ENCODE measurements around the gene TMPO.
"Not testable (repeated sequence)": the region's sequence is repeated elsewhere in the genome, so short reads cannot be mapped to it uniquely, and the experiment has no call there.

The TMPO gene

GRCh38 chr12:98515287-98516110 lies at the start of gene TMPO:
TSS of gene TMPO (plus strand) at chr12:98515590. CDS start at chr12:98515868, 278 bp downstream.
- peak; percentile 84 to 96 for DNase-seq

- DNase-seq: no peak
These were observed 49.3 kb upstream of the TMPO start for GRCh38 chr12:98465950-98466602.

DNA sequence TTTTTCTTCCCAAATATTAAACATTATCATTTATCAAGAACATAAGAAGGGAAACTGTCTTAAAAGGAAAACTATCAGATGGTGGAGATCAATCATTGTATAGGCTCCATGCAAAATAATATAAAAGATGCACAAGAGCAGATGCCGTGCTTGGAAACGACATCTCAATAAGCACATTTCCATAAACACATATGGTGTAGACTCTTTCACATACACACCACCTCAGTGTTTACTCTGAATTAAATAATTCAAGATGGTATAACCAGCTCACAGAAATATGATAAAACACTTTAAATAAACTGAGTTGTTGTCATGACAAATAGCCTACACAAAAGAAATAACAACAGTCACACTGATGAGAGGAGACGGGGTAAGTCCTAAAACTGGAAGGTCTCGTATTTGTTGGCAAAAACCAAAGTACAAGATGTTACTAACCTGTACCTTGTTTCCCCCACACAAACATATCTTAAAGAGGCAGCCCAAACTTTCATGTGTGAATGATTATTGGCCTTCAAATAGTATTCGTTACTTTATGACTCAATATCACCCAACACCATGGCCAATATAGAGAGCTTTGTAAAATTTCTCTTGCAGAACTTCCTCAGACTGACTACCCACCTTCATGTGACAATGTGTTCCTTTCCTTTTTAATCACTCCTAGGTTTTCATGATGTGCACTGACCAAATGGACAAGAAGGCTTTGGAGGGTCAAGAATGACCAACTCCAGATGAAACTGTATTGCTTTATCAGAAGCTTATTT lies 48.6 kb upstream of the TMPO start:
- DNase-seq: no peak

DNA sequence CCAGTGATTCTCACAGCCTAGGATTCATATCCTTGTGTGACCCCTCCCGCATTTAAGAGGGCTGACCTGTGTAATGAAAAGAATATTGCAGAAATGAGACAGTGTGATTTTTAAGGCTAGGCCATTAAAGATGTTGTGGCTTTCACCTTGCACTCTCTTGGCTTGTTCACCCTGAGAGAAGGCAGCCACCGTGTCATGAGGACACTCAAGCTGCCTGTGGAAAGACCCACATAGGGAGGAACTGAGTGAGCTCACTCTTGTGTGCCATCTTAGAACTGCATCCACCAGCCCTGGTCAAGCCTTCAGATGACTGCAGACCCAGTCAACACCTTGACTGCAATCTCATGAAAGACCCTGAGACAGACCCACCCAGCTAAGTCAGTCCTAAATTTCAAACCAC lies 46.3 kb upstream of the TMPO start:
- DNase-seq: no peak

GRCh38 chr12:98470469-98471082 lies 44.8 kb upstream of the TMPO start:
- DNase-seq: no peak

GRCh38 chr12:98471085-98471484 lies 44.3 kb upstream of the TMPO start:
- DNase-seq: no peak

DNA sequence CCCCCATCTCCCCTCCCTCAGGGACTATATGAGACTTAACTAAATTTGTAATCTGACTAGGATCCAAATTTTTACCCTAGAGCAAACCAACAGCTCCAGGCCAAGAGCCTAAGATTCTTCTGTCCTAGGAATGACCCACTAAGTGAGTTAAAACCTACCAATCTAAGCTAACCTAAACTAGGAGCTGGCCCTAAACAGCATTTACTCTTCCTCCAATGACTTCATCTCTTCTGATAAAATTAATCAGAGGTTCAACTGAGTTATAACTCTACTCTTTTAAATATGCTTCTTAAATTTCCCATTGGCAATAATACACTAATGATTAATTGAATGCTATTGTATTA lies 39.9 kb upstream of the TMPO start:
- DNase-seq: no peak

DNA sequence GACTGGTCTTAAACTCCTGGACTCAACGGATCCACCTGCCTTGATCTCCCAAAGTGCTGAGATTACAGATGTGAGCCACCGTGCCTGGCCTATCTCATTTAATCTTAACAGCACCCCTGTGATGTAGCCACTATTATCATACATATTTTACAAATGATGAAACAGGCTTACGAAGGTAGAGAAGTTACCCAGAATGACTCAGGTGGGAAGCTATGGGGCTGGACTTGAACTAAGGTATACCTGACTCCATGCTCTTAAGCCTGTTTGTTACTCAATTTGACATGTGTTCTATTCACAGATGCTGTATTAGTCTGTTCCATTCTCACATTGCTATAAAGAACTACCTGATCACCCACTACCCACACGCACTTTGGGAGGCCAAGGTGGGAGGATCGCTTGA lies 36.8 kb upstream of the TMPO start:
- no peak for DNase-seq

DNA sequence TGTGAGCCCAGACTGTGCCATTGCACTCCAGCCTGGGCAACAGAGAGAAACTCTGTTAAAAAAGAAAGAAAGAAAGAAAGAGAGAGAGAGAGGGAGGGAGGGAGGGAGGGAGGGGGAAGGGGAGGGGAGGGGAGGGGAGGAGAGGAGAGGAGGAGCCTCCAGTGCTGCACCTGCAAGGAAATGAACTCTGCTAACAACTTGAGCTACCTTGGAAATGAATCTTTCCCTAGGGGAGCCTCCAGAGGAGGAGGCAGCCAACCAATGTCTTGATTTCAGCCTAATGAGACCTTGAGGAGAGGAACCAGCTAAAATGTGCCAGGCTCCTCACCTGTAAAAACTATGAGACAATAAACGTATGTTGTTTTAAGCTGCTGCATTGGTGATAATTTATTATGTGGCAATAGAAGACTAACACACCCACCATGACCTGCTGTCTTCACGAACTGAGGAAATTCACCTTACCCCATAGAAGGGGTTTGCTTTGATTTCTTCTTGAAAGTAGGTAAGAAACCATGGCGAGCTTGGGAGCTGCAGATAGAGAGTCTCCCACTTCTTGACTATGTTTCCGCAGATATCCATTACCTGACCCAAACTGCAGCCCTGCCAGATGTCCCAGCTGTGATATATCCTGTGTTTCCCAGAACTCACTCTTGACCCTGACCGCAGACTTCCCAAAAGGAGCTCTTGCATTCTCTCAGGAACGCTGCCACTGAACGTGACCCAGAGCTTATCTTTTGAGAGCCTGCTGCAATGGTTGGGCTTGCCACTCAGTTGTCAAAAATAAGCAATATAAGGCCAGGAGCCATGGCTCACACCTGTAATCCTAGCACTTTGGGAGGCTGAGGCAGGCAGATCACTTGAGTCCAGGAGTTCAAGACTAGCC lies 31.5 kb upstream of the TMPO start:
- DNase-seq: no peak

DNA sequence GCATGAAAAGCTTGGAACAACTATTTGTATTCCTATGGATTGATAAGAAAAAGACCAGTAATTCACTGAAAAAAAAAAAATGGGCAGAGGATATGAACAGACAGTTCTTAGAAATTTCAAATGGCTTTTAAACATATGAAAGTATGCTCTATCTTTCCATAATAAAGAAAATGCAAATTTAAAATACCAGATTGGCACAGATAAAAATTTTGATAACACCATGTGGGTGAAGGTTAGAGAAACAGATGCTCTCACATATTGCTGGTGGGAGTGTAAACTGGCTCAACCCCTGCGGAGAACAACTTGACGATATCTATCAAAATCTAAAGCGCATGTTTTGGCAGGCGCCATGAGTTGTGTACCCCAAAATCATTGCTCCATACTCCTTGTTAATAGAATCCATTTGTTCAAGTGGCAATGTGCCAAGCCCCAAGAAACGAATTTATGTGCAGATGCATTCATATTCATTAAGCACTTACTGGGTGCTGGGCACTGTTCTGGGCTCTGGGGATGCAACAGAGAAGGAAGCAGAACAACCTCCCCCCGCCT lies 29.5 kb upstream of the TMPO start:
- no peak for DNase-seq

- DNase-seq: not testable (repeated sequence)
These were observed 27.0 kb upstream of the TMPO start for GRCh38 chr12:98488416-98488815.

DNA sequence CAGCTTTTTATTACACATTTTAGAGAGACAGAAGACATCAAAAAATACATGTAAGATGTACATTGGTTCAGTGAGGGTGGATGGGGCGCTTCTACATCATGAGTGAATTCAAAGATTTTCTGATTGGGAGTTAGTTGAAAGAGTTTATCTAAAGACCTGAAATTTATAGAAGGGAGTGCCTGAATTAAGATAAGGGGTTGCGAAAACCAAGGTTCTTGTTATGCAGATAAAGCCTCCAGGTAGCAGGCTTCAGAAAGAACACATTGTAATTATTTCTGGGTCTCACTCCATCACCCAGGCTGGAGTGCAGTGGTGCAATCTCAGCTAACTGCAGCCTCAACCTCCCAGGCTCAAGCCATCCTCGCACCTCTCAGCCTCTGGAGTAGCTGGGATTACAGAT lies 26.2 kb upstream of the TMPO start:
- DNase-seq: no peak

DNA sequence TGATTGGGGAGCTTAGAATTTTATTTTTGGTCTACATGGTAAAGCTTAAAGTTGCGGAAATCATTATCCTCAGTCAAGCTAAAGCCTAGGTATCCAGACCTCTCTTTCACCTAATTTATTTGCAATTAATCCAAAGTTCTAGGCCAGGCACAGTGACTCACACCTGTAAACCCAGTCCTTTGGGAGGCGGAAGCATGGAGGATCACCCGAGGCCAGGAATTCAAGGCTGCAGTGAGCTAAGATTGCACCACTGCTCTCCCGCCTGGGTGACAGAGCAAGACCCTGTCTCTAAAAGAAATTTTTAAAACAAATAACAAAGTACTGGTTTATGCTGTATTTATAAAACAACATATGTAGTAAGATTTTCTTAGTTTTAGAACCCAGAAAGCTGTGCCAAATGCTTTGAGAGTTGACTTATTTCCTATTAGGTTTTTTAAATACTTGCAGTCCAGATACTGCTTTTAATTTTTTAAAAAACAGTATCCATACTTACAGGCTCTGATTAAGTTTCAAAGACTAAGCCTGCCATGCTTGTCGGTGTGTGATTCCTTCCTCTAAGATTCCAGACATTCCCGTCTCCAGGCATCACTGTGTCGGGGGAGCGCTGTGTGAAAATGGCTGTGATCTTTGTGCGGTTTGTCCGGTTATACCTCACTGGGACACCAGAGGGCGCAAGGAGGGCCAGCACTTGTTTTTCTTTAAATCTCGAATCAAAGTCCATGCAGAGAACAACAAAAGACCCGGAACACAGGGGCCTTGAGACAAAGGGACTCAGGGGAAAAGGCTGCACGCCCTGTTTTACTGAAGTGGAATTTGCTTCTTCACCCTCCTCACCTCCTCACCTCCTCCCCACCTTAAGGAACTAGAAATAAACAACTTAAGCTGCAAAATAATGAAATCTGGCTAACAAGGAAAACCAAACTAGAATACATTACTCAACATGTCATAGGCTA lies 24.6 kb upstream of the TMPO start:
- DNase-seq: peak; percentile 85 to 94

GRCh38 chr12:98492580-98493140 lies 22.7 kb upstream of the TMPO start:
- DNase-seq: no peak

GRCh38 chr12:98501266-98501629 lies 14.1 kb upstream of the TMPO start:
- not testable (repeated sequence) for DNase-seq

GRCh38 chr12:98503342-98503591 lies 12.1 kb upstream of the TMPO start:
- peak; percentile 87 to 98 for DNase-seq

- peak; percentile 88 to 98 for DNase-seq
These were observed 11.6 kb upstream of the TMPO start for GRCh38 chr12:98503592-98504367.

GRCh38 chr12:98504368-98504617 lies 11.1 kb upstream of the TMPO start:
- no peak for DNase-seq

DNA sequence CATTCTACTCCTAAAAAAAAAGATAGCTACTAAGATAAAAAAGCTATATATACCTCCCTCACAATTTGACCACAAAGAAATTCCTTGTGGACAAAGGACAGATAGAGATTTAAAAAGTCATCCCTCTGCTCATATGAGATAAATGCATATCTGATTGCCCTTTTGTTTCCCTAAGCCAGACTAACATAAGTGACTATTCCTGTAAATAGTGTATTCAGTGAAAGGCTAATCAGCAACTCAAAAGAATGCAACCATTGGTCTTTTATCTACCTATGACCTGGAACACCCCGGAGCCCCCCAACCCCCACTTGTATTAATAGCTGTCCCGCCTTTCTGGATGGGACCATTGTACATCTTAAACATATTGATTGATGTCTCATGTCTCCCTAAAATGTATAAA lies 6.3 kb upstream of the TMPO start:
- DNase-seq: no peak

DNA sequence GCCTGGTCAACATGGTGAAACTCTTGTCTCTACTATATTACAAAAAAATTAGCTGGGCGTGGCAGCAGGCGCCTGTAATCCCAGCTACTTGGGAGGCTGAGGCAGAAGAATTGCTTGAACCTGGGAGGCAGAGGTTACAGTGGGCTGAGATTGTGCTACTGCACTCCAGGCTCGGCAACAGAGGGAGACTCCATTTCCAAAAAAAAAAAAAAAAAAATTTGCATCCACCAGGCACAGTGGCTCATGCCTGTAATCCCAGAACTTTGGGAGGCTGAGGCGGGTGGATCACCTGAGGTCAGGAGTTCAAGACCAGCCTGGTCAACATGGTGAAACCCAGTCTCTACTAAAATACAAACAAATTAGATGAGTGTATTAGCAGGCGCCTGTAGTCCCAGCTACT lies 3.6 kb upstream of the TMPO start:
- DNase-seq: not testable (repeated sequence)

Data from SW 1271 (cell line).